Measurements from ENCODE around the gene KRTAP10-7. TPM values are rescaled to one million over a fixed set of nuclear protein-coding genes. Genes with fewer than 3 reads are reported as not detected.

Gene KRTAP10-7
- total RNA-seq, 4 donors from 2014 or later = not detected

DNA sequence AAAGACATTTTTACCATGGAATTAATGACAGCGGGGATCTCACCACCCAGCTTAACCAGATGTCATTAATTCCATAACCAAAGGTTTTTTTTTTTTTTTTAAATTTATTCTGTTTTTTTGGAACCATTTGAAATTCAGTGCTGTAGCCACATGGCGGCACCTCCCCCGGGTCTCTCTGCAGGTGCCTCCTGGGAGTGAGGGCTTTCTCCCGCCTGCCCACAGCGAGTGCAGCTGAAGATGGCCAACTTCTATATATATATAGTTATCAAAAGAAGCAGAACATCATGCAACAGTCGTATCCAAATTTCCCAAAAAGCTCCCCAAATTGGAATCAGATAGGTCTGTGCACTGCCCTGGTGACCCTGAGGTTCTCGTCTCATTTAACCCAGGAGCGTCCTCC is 15.1 kb downstream of the KRTAP10-7 start:
- TF ChIP-seq POLR2A (IDR thresholded peaks at IDR 0.05) = no peak
- TF ChIP-seq, protein P1, sequence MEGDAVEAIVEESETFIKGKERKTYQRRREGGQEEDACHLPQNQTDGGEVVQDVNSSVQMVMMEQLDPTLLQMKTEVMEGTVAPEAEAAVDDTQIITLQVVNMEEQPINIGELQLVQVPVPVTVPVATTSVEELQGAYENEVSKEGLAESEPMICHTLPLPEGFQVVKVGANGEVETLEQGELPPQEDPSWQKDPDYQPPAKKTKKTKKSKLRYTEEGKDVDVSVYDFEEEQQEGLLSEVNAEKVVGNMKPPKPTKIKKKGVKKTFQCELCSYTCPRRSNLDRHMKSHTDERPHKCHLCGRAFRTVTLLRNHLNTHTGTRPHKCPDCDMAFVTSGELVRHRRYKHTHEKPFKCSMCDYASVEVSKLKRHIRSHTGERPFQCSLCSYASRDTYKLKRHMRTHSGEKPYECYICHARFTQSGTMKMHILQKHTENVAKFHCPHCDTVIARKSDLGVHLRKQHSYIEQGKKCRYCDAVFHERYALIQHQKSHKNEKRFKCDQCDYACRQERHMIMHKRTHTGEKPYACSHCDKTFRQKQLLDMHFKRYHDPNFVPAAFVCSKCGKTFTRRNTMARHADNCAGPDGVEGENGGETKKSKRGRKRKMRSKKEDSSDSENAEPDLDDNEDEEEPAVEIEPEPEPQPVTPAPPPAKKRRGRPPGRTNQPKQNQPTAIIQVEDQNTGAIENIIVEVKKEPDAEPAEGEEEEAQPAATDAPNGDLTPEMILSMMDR (IDR thresholded peaks at IDR 0.05) = no peak
- Histone ChIP-seq H3K4me1 (no peaks in the 10 kb centered on the region), H3K4me3 (no peak overlapping the region), H3K27ac (no peak overlapping the region), H3K27me3 (no peaks in the 10 kb centered on the region), H3K9me3 (peaks cover 0 to 9% (median 0%) of the 10 kb centered on the region in 4 donors), H3K36me3 (no peaks in the 10 kb centered on the region)
- no peak for DNase-seq

DNA sequence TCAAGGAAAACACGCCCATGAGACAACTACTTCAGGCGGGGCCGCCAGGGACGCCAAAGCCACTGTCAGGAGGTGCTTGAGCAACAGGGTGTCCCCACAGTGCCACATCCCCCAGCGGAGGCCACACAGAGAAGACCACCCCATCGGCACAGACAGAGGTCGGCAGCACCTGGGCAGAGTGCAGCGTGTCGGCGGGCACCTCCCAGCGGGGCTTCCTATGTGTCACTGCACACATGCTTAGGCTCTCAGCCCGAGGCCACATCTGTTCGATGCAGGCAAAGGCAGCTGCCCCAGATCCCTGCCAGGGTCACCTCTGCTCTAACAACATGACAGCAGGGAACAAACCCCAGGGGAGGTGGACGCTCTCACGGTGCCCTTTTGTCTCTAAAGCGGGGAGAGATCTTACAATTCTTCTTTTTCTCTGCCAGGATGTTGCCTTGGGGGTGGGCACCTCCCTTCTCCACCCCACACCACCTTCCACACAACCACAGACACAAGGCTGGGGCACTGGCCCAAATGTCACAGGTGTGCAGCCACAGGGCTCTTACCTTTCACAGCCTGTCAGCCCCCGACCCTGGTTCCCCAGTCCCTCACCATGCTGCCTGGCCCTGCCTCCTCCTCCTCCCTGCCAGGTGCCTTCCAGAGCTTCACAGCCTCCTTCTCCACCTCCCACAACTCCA is 15.7 kb downstream of the KRTAP10-7 start:
- Histone ChIP-seq H3K9me3 (peaks cover 0 to 10% (median 0%) of the 10 kb centered on the region in 4 donors), H3K4me1 (no peaks in the 10 kb centered on the region), H3K36me3 (no peaks in the 10 kb centered on the region), H3K27ac (no peak overlapping the region), H3K4me3 (no peak overlapping the region), H3K27me3 (no peaks in the 10 kb centered on the region)
- TF ChIP-seq, protein P1 (IDR thresholded peaks at IDR 0.05) = no peak
- no peak for TF ChIP-seq POLR2A (IDR thresholded peaks at IDR 0.05)
- DNase-seq = peak in 2 of 3 donors; percentile 36 to 40

DNA sequence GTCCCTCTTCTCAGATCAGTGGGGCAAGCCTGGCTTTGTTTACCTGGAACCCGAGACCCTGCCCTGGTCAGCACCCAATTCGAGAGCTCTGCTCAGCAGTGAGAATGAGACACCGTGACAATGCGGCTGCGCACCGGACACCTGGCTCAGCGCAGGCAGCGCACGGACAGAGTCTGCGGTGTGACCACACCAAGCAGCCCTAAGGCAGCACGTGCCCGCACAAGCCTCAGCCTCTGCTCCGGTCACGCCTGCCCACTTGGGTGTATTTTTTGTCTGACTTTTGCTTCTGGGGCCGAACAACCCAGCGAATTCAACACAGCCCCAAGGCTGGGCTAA is 16.2 kb downstream of the KRTAP10-7 start:
- Histone ChIP-seq H3K4me3 (no peak overlapping the region), H3K27me3 (no peaks in the 10 kb centered on the region), H3K27ac (no peak overlapping the region), H3K9me3 (peaks cover 0 to 7% (median 0%) of the 10 kb centered on the region in 4 donors), H3K36me3 (no peaks in the 10 kb centered on the region), H3K4me1 (no peaks in the 10 kb centered on the region)
- no peak for DNase-seq
- TF ChIP-seq, protein P1 (IDR thresholded peaks at IDR 0.05) = no peak
- no peak for TF ChIP-seq POLR2A (IDR thresholded peaks at IDR 0.05)

DNA sequence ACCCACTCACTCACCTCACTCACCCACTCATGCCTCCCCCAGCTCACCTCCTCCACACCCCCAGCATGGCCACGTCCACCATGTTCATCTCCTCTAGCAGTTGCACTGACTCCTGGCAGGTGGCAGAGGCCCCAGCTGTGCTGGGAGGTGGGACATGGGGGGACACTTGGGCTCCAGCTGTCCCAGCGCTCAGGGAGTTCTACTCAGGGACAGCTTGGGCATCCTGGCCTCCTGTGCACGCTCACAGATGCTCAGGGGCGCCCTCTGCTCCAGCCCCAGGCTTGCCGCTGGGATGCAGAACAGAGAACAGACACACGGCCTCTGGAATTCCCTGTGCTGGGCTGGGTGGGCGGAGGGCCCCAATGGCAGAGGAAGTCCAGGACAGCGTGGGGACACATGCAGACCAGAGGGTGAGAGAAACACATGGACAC is 16.7 kb downstream of the KRTAP10-7 start:
- no peak overlapping the region for H3K4me3 ChIP-seq
- no peaks in the 10 kb centered on the region for H3K4me1 ChIP-seq
- H3K27me3 ChIP-seq = no peaks in the 10 kb centered on the region
- no peak for TF ChIP-seq POLR2A (IDR thresholded peaks at IDR 0.05)
- TF ChIP-seq, protein P1 (IDR thresholded peaks at IDR 0.05) = no peak
- DNase-seq = no peak
- H3K27ac ChIP-seq = no peak overlapping the region
- H3K9me3 ChIP-seq = peaks cover 0 to 3% (median 0%) of the 10 kb centered on the region in 4 donors
- H3K36me3 ChIP-seq = no peaks in the 10 kb centered on the region

DNA sequence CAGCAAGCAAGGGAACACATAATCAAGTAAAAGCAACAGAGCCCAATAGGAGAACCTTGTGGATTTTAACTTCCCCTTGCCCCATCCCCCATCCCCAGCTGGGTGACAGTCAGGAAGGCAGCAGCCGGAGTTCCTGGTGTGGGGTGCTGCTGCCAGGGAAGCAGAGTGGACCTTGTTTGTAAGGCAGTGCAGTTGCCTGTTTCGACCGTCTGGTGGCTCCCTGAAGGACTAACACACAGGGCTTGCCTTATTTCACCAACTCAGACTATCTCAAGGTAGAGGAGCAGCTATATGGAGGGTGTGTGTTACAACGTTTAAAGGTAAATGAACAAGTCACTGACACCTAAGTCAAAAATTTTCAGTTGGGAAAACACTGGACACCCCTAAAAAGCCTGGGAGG is 18.1 kb downstream of the KRTAP10-7 start:
- Histone ChIP-seq H3K27me3 (no peaks in the 10 kb centered on the region), H3K4me1 (no peaks in the 10 kb centered on the region), H3K9me3 (peaks cover 0 to 5% (median 2%) of the 10 kb centered on the region in 4 donors), H3K36me3 (no peaks in the 10 kb centered on the region), H3K4me3 (no peak overlapping the region), H3K27ac (peak overlapping the region; percentile 5 to 65 (median 44))
- TF ChIP-seq, protein P1 (IDR thresholded peaks at IDR 0.05) = peak in 3 of 6 experiments; percentile 22 to 41 (median 31)
- no peak for TF ChIP-seq POLR2A (IDR thresholded peaks at IDR 0.05)
- DNase-seq = peak in 2 of 3 donors; percentile 45 to 56
